Measurements from ENCODE around the gene C1QC.

The C1QC gene

DNA sequence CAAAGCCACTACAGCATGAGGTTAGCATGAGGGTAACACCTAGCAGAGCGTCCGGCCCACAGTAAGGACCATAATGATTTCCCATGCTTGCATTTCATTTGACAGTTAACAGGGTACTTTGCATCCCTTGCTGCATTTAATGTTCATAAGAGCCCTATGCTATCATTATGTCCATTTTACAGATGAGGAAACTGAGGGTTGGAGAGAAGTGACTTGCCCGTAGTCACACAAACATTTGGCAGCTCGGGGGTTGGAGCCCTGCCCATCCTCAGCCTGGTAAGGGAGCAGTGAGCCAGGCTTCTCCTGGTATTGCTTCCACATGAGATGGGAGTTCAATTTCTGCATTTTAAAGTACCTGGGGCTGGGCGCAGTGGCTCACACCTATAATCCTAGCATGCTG is 50.7 kb downstream of the C1QC start:
- no peaks in the 10 kb centered on the region for H3K36me3 Mint-ChIP-seq
- H3K27ac Mint-ChIP-seq = no peak overlapping the region
- no peaks in the 10 kb centered on the region for H3K4me1 Mint-ChIP-seq
- peaks cover 0 to 2% of the 10 kb centered on the region in 2 donors for H3K9me3 Mint-ChIP-seq
- no peak overlapping the region for H3K4me3 Mint-ChIP-seq
- DNase-seq (no peak), ATAC-seq (replicated peaks) (no peak)
- peaks cover 16 to 29% of the 10 kb centered on the region in 2 donors for H3K27me3 Mint-ChIP-seq

GRCh38 chr1:22696610-22697009 is 53.2 kb downstream of the C1QC start:
- H3K36me3 Mint-ChIP-seq = no peaks in the 10 kb centered on the region

More at GRCh38 chr1:22696610-22697009, 53.2 kb downstream of the C1QC start:
- Mint-ChIP-seq H3K27me3 (peaks cover 17 to 35% of the 10 kb centered on the region in 2 donors), H3K4me1 (no peaks in the 10 kb centered on the region), H3K27ac (no peak overlapping the region), H3K9me3 (peaks cover 0 to 3% of the 10 kb centered on the region in 2 donors), H3K4me3 (no peak overlapping the region)
- ATAC-seq (replicated peaks) = no peak
- DNase-seq = no peak
